K562 (cell line): ENCODE results near the gene RARG. TPM values are rescaled to one million over a fixed set of nuclear protein-coding genes. Genes with fewer than 3 reads are reported as not detected.

Experiments used
- ATAC-seq: fragments of 200-7000 bp; cut with Tn5 transposase; 3 replicates; pipeline ENCODE4 v1.9.1; 2020; ENCODE audit warnings: moderate library complexity
- BruUV-seq: library from RNA; stranded (reverse); fragments of 400-500 nt; replicated peaks from 2 replicates; lab custom pipeline; 2021; lab: Mats Ljungman, UMichigan
- CTCF ChIA-PET: fragments of 300-600 bp; formaldehyde crosslinking; extraction: SDS; loops from one replicate; lab custom pipeline; 2021; ENCODE audit warnings: low intra/inter-chr PET ratio; lab: Yijun Ruan, JAX
- POLR2A ChIA-PET: fragments of 300-600, 350-650 bp; sonication (Branson Sonifier 250); formaldehyde crosslinking; extraction: SDS; loops from one replicate; lab custom pipeline; 2021; ENCODE audit warnings: antibody characterized with exemption, inconsistent platforms; lab: Yijun Ruan, JAX
- DNase-seq, 4 experiments: peaks; one replicate each; pipeline versions ENCODE4 v3.0.0 to v3.0.0-alpha.2; 2011 to 2018; ENCODE audit warnings: low spot score in 3 of 4, mixed read lengths in 3 of 4; ENCODE audit errors: extremely low read depth in 1 of 4
- FAIRE-seq: peaks from 2 replicates; lab custom pipeline; 2011; peaks lifted over from hg19 to GRCh38; lab: Jason Lieb, UNC
- H2AFZ ChIP-seq: 2 replicates; pipeline ENCODE4 v1.6.0; 2011; ENCODE audit warnings: low read depth, low read length, control low read depth, inconsistent platforms
- H3K27ac ChIP-seq: fragments of 200-600 bp; 3 replicates; pipeline ENCODE4 v1.8.0; 2011; ENCODE audit warnings: low read depth, mild to moderate bottlenecking, control low read depth, inconsistent platforms, low read length, moderate library complexity, mixed read lengths; ENCODE audit errors: extremely low read depth
- H3K27me3 ChIP-seq, 2 experiments: fragments of 300-600 bp in 1 of 2; 2 replicates in 1 of 2; 3 replicates in 1 of 2; pipeline versions ENCODE4 v1.6.0 to v1.8.0; 2011; ENCODE audit warnings: inconsistent platforms in 2 of 2, low read length in 2 of 2, mild to moderate bottlenecking in 1 of 2, mixed read lengths in 1 of 2, moderate library complexity in 1 of 2; ENCODE audit not compliant: control insufficient read depth in 2 of 2, insufficient read depth in 2 of 2
- H3K36me3 ChIP-seq: fragments of 300-600 bp; 3 replicates; pipeline ENCODE4 v1.8.0; 2011; ENCODE audit warnings: mild to moderate bottlenecking, low read length, inconsistent platforms; ENCODE audit not compliant: control insufficient read depth, insufficient read depth
- H3K4me1 ChIP-seq, 2 experiments: fragments of 200-600 bp in 1 of 2; replicated peaks in 1 of 2; 2 replicates in 1 of 2; 3 replicates in 1 of 2; pipeline versions ENCODE4 v1.5.1 to v1.8.0; 2011; ENCODE audit warnings: inconsistent platforms in 2 of 2, low read length in 2 of 2, mild to moderate bottlenecking in 1 of 2, mixed read lengths in 1 of 2, moderate library complexity in 1 of 2; ENCODE audit not compliant: control insufficient read depth in 2 of 2, insufficient read depth in 2 of 2
- H3K4me2 ChIP-seq: 2 replicates; pipeline ENCODE4 v1.6.1; 2011; ENCODE audit warnings: low read length, control low read depth, inconsistent platforms, mixed read lengths; ENCODE audit not compliant: insufficient read depth
- H3K4me3 ChIP-seq: fragments of 200-600 bp; sonication (generic), shearing (Covaris generic); 2 replicates; pipeline ENCODE4 v1.5.1; 2016; ENCODE audit warnings: control low read depth, inconsistent platforms
- H3K79me2 ChIP-seq: fragments of 200-600 bp; 3 replicates; pipeline ENCODE4 v1.8.0; 2011; ENCODE audit warnings: low read length, inconsistent platforms; ENCODE audit not compliant: control insufficient read depth, insufficient read depth
- H3K9ac ChIP-seq, 2 experiments: 2 replicates each; pipeline versions ENCODE4 v1.6.0 to v1.6.1; 2011; ENCODE audit warnings: low read depth in 2 of 2, low read length in 2 of 2, control low read depth in 1 of 2, inconsistent platforms in 1 of 2, mild to moderate bottlenecking in 1 of 2, mixed read lengths in 1 of 2; ENCODE audit not compliant: insufficient read depth in 1 of 2
- H3K9me1 ChIP-seq: one replicate; pipeline ENCODE4 v1.6.0; 2011; ENCODE audit warnings: inconsistent platforms, mild to moderate bottlenecking, low read length, moderate library complexity; ENCODE audit not compliant: control insufficient read depth, insufficient read depth
- H3K9me3 ChIP-seq: replicated peaks from 2 replicates; pipeline ENCODE4 v1.5.1; 2011; ENCODE audit warnings: low read depth, low read length, inconsistent platforms; ENCODE audit not compliant: control insufficient read depth, insufficient read depth
- H4K20me1 ChIP-seq: replicated peaks from 2 replicates; pipeline ENCODE4 v1.6.1; 2011; ENCODE audit warnings: low read length, inconsistent platforms, mixed read lengths; ENCODE audit not compliant: control insufficient read depth, insufficient read depth
- EHMT2 ChIP-seq: fragments of 450-650 bp; IDR thresholded peaks from 2 replicates; pipeline ENCODE4 v1.6.1; 2018; ENCODE audit warnings: antibody characterized with exemption
- KDM2B ChIP-seq: fragments of 250-450 bp; sonication (Bioruptor Pico); IDR thresholded peaks from 2 replicates; pipeline ENCODE4 v1.8.0; 2021; ENCODE audit warnings: mild to moderate bottlenecking, moderate library complexity
- MCM3 ChIP-seq: fragments of 450-650 bp; IDR thresholded peaks from 2 replicates; pipeline ENCODE4 v1.6.1; 2016
- PHF20 ChIP-seq: fragments of 450-650 bp; IDR thresholded peaks from 2 replicates; pipeline ENCODE4 v1.6.1; 2018; ENCODE audit not compliant: partially characterized antibody
- SPI1 ChIP-seq: IDR thresholded peaks from 2 replicates; pipeline ENCODE4 v1.6.1; 2011; ENCODE audit warnings: low read depth, low read length, control low read depth, borderline replicate concordance
- WGBS: fragments of 100-300 bp; shearing (Covaris generic); methylation state at CpG from one replicate; pipeline ENCODE4 v1.1.6; 2016; ENCODE audit warnings: low coverage, mixed read lengths; ENCODE audit not compliant: insufficient coverage; ENCODE audit errors: missing lambda C conversion rate; 5-methylcytosine and 5-hydroxymethylcytosine counted together
- in situ Hi-C: fragments of 300-500 bp; cut with MboI; formaldehyde crosslinking; loops from 4 replicates; pipeline ENCODE4 v1.15.0; 2018; ENCODE audit warnings: inconsistent platforms, mixed read lengths
- intact Hi-C: fragments of 100-400 bp; cut with micrococcal nuclease; formaldehyde crosslinking; loops from 2 replicates; pipeline ENCODE4 v1.14.2; 2022
- polyA plus RNA-seq, 8 experiments: library from polyadenylated mRNA; depleted of rRNA in 4 of 8; stranded (reverse) in 5 of 8; unstranded in 3 of 8; fragments of >200 nt; fragmentation: Nextera tagmentation in 2 of 8; fragmentation: Illumina TruSeq in 1 of 8; extraction: Ambion mirVana in 2 of 8; extraction: Trizol in 1 of 8; gene quantifications; 2 replicates each; pipeline versions ENCODE4 v1.2.1 to v1.2.3, GENCODE V29; 2011 to 2014; ENCODE audit warnings: inconsistent platforms in 1 of 8, missing spikeins in 1 of 8
- total RNA-seq, 7 experiments: library from RNA; depleted of rRNA in 6 of 7; stranded (reverse); fragments of >200 nt in 6 of 7; fragmentation: Illumina TruSeq in 2 of 7; extraction: Trizol in 2 of 7; gene quantifications; 2 replicates each; pipeline versions ENCODE4 v1.2.1 to v1.2.3, GENCODE V29; 2011 to 2021; ENCODE audit warnings: low replicate concordance in 1 of 7

RARG gene
- total and polyA plus RNA-seq, 9 of the 15 experiments (the other 6 are each of a cell fraction or from before 2014, with no cell fraction given), result 0.18 to 7.6 (median 3.8) TPM

DNA sequence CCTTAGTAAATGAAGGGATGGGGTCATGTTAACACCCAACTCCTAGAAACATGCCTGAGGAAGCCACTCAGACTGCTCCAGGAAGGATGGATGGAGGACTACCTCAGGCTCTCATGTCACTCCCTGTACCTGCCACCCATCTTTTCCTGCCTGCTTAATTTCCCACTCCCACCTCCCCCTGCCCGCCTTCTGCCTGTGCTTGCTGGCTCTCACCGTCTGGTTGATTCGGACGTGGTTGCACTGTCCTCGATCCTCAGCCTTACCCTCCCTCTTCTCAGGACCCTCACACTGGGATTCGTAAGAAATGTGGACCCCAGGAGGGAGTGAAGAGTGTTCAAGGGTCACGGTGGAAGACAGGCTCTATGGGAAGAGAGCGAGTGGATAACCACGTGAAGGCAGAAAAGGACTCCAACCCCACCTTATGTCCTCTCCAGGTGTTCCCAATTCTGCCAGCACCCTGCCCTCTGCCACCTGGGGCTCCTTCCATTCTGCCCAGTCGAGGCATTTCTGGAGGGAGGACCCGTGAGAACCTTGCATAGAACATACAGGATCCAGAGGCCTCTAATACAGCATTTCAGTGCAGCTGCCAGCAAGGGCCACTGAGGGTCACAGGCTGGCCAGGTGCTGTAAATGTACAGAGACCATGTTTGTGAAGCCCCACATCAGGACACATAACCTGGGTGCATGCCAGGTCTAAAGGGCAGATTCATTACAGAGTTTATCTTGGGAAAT, 37.9 kb downstream of the RARG start:
- DNase-seq (no peak), ATAC-seq (no peak), FAIRE-seq (no peak)
- H3K9ac ChIP-seq, result peak overlapping the region in 1 of 2 experiments; percentile 23; a peak in 1 of 4 replicates
- WGBS, result 34% methylated on average over 11 of the region's 11 CpGs
- ChIA-PET POLR2A (interaction anchor here (0.5 to 1.9 kb wide), 3 partner anchors 7 to 307 kb away, joined by 3 to 8 read pairs (median 4); partner anchors contain the start of genes ITGB7 and TARBP2), CTCF (no interaction called here)
- peaks cover 7% of the 10 kb centered on the region; the same call in 1 of the 3 replicates for H3K36me3 ChIP-seq
- H3K9me3 ChIP-seq, result no peaks in the 10 kb centered on the region
- H2AFZ ChIP-seq, result no peak overlapping the region
- H3K27me3 ChIP-seq, result no peaks in the 10 kb centered on the region
- H3K27ac ChIP-seq, result no peak overlapping the region
- H4K20me1 ChIP-seq, result peaks cover 4% of the 10 kb centered on the region; the same call in 1 of the 2 replicates
- intact Hi-C loops, result no loop called here
- in situ Hi-C loops, result no loop called here
- no peaks in the 10 kb centered on the region for H3K9me1 ChIP-seq
- no TSS peak for BruUV-seq
- no peak overlapping the region for H3K4me3 ChIP-seq
- no peaks in the 10 kb centered on the region for H3K79me2 ChIP-seq
- TF ChIP-seq MCM3 (no peak), SPI1 (no peak), EHMT2 (no peak), KDM2B (CRISPR knock-in tag) (no peak), PHF20 (no peak)
- H3K4me2 ChIP-seq, result no peak overlapping the region
- peaks cover 9 to 21% of the 10 kb centered on the region in 2 experiments; a peak in 3 of 5 replicates for H3K4me1 ChIP-seq
